ENCODE data around the gene KIRREL3. TPM values are rescaled to one million over a fixed set of nuclear protein-coding genes. Genes with fewer than 3 reads are reported as not detected.
"Not testable (repeated sequence)": the region's sequence is repeated elsewhere in the genome, so short reads cannot be mapped to it uniquely, and the experiment has no call there.

Gene KIRREL3
- total RNA-seq, 1 experiment from 2014 or later = 0.44 TPM

DNA sequence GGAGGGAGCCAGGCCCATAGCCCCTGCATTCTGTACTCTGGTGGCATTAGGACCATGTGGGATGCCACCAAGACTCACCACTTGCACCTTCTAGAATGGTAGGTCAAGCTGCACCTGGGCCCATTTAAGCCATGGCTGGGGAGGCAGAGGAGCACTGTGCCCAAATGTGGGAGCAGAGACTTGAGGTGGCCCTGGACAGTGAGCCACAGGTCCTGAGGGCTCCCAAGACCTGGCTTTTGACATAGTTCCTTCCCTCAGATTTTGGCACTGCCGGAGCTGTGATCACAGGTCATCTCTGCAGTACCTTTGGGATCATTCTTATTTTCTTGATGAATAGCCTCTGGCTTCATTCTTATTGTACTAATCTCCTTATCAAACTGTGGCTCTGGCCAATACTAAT lies 601.8 kb downstream of the KIRREL3 start:
- DNase-seq (no peak), ATAC-seq (no peak)
- Histone ChIP-seq H3K4me2 (ENCODE audit: low read length) (no peak overlapping the region), H3F3A (ENCODE audit: low read length, unreplicated experiment) (peaks cover 3% of the 10 kb centered on the region), H3K79me2 (ENCODE audit: low read length) (peaks cover 51% of the 10 kb centered on the region), H3K4me1 (ENCODE audit: insufficient read depth, low read length) (peaks cover 26% of the 10 kb centered on the region), H3K36me3 (ENCODE audit: low read depth, low read length) (no peaks in the 10 kb centered on the region; the same call in 1 of the 2 replicates), H2AFZ (ENCODE audit: low read length) (no peak overlapping the region), H3K9ac (ENCODE audit: low read length) (no peak overlapping the region), H3K9me2 (replicated peaks; ENCODE audit: low read length) (no peaks in the 10 kb centered on the region), H3K4me3 (ENCODE audit: low read length) (no peak overlapping the region), H4K20me1 (ENCODE audit: low read length) (no peaks in the 10 kb centered on the region), H3K9me3 (ENCODE audit: low read length) (no peaks in the 10 kb centered on the region), H3K27me3 (ENCODE audit: low read length) (no peaks in the 10 kb centered on the region), H3K27ac (ENCODE audit: low read length) (no peak overlapping the region)
- CTCF ChIA-PET = no interaction called here
- intact Hi-C loops (cut with micrococcal nuclease) = no loop called here
- POLR2A ChIA-PET (ENCODE audit: unreplicated experiment) = no interaction called here
- no TSS peak for BruUV-seq (replicated peaks)
- TF ChIP-seq, protein P1, sequence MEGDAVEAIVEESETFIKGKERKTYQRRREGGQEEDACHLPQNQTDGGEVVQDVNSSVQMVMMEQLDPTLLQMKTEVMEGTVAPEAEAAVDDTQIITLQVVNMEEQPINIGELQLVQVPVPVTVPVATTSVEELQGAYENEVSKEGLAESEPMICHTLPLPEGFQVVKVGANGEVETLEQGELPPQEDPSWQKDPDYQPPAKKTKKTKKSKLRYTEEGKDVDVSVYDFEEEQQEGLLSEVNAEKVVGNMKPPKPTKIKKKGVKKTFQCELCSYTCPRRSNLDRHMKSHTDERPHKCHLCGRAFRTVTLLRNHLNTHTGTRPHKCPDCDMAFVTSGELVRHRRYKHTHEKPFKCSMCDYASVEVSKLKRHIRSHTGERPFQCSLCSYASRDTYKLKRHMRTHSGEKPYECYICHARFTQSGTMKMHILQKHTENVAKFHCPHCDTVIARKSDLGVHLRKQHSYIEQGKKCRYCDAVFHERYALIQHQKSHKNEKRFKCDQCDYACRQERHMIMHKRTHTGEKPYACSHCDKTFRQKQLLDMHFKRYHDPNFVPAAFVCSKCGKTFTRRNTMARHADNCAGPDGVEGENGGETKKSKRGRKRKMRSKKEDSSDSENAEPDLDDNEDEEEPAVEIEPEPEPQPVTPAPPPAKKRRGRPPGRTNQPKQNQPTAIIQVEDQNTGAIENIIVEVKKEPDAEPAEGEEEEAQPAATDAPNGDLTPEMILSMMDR (conservative IDR thresholded peaks at IDR 0.05; ENCODE audit: low read depth, low read length) = no peak
- TF ChIP-seq EZH2 (IDR thresholded peaks at IDR 0.05; ENCODE audit: low read length, unreplicated experiment) (no peak), EZH2phosphoT487 (IDR thresholded peaks at IDR 0.05; ENCODE audit: borderline replicate concordance, low read length) (no peak)

DNA sequence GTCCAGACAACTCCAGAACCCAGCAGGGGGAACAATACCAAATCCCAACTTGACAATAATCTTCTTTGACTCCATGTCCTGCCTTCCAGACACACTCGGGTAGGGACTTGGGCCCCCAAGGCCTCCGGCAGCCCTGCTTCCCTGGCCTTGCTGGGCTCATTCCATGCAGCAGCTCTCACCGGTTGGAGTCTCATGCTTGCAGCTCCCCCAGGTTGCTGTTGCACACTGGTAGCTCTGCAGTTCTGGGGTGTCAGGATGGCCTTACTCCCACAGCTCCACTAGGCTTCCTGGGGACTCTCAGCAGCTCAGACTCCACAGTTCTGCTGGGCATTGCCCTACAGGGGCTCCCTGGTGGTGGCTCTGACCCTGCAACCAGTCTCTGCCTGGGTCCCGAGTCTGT lies 602.3 kb downstream of the KIRREL3 start:
- no peak for DNase-seq
- Histone ChIP-seq H2AFZ (ENCODE audit: low read length) (no peak overlapping the region), H3K79me2 (ENCODE audit: low read length) (peaks cover 54% of the 10 kb centered on the region), H3K9ac (ENCODE audit: low read length) (no peak overlapping the region), H3K36me3 (ENCODE audit: low read depth, low read length) (no peaks in the 10 kb centered on the region; the same call in 1 of the 2 replicates), H4K20me1 (ENCODE audit: low read length) (no peaks in the 10 kb centered on the region), H3K4me3 (ENCODE audit: low read length) (no peak overlapping the region), H3K27ac (ENCODE audit: low read length) (no peak overlapping the region), H3K27me3 (ENCODE audit: low read length) (no peaks in the 10 kb centered on the region), H3K9me2 (replicated peaks; ENCODE audit: low read length) (no peaks in the 10 kb centered on the region), H3F3A (ENCODE audit: low read length, unreplicated experiment) (no peaks in the 10 kb centered on the region), H3K4me2 (ENCODE audit: low read length) (no peak overlapping the region), H3K4me1 (ENCODE audit: insufficient read depth, low read length) (peaks cover 22% of the 10 kb centered on the region), H3K9me3 (ENCODE audit: low read length) (no peaks in the 10 kb centered on the region)
- ATAC-seq = no peak
- TF ChIP-seq EZH2 (IDR thresholded peaks at IDR 0.05; ENCODE audit: low read length, unreplicated experiment) (no peak), EZH2phosphoT487 (IDR thresholded peaks at IDR 0.05; ENCODE audit: borderline replicate concordance, low read length) (no peak)
- TF ChIP-seq, protein P1 (conservative IDR thresholded peaks at IDR 0.05; ENCODE audit: low read depth, low read length) = no peak
- ChIA-PET CTCF (no interaction called here), POLR2A (ENCODE audit: unreplicated experiment) (no interaction called here)
- BruUV-seq (replicated peaks) = no TSS peak
- intact Hi-C loops (cut with micrococcal nuclease) = no loop called here

DNA sequence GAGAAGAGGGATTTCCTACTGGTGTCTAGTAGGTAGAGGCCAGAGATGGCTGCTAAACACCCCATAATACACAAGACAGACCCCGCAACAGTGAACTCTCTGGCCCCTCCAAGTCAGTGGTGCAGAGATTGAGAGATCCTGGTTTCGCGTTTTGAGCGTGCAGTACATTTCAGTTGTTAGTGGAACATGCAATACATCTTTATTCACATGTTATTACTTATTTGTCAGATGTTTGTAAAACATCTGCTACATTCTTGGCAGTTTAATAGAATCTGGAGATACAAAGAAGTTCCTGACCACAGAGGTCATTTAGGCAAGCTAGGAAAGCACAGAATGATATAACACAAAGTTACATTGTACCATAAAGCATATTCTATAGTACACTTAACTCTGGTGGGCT lies 603.6 kb downstream of the KIRREL3 start:
- TF ChIP-seq, protein P1 (conservative IDR thresholded peaks at IDR 0.05; ENCODE audit: low read depth, low read length) = no peak
- TF ChIP-seq EZH2phosphoT487 (IDR thresholded peaks at IDR 0.05; ENCODE audit: borderline replicate concordance, low read length) (no peak), EZH2 (IDR thresholded peaks at IDR 0.05; ENCODE audit: low read length, unreplicated experiment) (no peak)
- H3K9me2 ChIP-seq (replicated peaks; ENCODE audit: low read length) = no peaks in the 10 kb centered on the region
- DNase-seq (no peak), ATAC-seq (no peak)
- ChIA-PET CTCF (no interaction called here), POLR2A (ENCODE audit: unreplicated experiment) (no interaction called here)
- H2AFZ ChIP-seq (ENCODE audit: low read length) = no peak overlapping the region
- peaks cover 13% of the 10 kb centered on the region for H3K4me1 ChIP-seq (ENCODE audit: insufficient read depth, low read length)
- H3K79me2 ChIP-seq (ENCODE audit: low read length) = peaks cover 68% of the 10 kb centered on the region
- BruUV-seq (replicated peaks) = no TSS peak
- no peak overlapping the region for H3K4me3 ChIP-seq (ENCODE audit: low read length)
- intact Hi-C loops (cut with micrococcal nuclease) = no loop called here
- no peak overlapping the region for H3K9ac ChIP-seq (ENCODE audit: low read length)
- no peaks in the 10 kb centered on the region for H3K27me3 ChIP-seq (ENCODE audit: low read length)
- no peak overlapping the region for H3K27ac ChIP-seq (ENCODE audit: low read length)
- H3K9me3 ChIP-seq (ENCODE audit: low read length) = no peaks in the 10 kb centered on the region
- H4K20me1 ChIP-seq (ENCODE audit: low read length) = no peaks in the 10 kb centered on the region
- no peaks in the 10 kb centered on the region for H3F3A ChIP-seq (ENCODE audit: low read length, unreplicated experiment)
- H3K36me3 ChIP-seq (ENCODE audit: low read depth, low read length) = no peaks in the 10 kb centered on the region; the same call in 1 of the 2 replicates
- no peak overlapping the region for H3K4me2 ChIP-seq (ENCODE audit: low read length)

DNA sequence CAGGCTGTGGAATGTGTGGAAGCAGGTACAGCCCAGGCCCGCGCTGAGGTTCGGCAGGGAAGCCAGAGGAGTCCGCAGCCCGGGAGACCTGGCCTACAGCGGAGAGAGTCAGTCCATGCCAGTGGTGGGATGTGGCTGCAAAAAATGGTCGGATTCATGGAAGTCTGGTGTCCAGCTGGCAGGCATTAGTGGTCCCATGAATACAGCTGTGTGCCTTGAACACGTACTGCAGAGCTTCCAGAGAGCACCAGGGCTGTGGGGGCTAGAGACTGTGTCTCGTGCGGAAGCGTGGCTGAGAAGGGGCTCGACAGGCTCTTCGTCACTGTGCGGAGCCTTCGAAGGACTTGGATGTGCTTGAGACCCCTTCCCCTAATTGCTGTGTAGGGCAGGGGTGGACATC lies 604.3 kb downstream of the KIRREL3 start:
- intact Hi-C loops (cut with micrococcal nuclease); H3K9ac ChIP-seq (ENCODE audit: low read length); CTCF ChIA-PET; POLR2A ChIA-PET (ENCODE audit: unreplicated experiment); H3K27me3 ChIP-seq (ENCODE audit: low read length); ATAC-seq; H3K36me3 ChIP-seq (ENCODE audit: low read depth, low read length); H3K9me2 ChIP-seq (replicated peaks; ENCODE audit: low read length); H2AFZ ChIP-seq (ENCODE audit: low read length); H3K4me3 ChIP-seq (ENCODE audit: low read length); H3F3A ChIP-seq (ENCODE audit: low read length, unreplicated experiment); H3K27ac ChIP-seq (ENCODE audit: low read length); H4K20me1 ChIP-seq (ENCODE audit: low read length); H3K9me3 ChIP-seq (ENCODE audit: low read length); BruUV-seq (replicated peaks); H3K4me2 ChIP-seq (ENCODE audit: low read length); DNase-seq: not testable (repeated sequence)
- Histone ChIP-seq H3K79me2 (ENCODE audit: low read length) (peaks cover 75% of the 10 kb centered on the region), H3K4me1 (ENCODE audit: insufficient read depth, low read length) (peaks cover 13% of the 10 kb centered on the region)

Data from PC-3 (cell line).